NCI-H2081 (cell line): ENCODE measurements around the gene TOP3B.

Experiments
- DNase-seq, 2 experiments: peaks; one replicate each; lab custom pipeline; 2025; lab: John Stamatoyannopoulos, UW

Gene TOP3B

DNA sequence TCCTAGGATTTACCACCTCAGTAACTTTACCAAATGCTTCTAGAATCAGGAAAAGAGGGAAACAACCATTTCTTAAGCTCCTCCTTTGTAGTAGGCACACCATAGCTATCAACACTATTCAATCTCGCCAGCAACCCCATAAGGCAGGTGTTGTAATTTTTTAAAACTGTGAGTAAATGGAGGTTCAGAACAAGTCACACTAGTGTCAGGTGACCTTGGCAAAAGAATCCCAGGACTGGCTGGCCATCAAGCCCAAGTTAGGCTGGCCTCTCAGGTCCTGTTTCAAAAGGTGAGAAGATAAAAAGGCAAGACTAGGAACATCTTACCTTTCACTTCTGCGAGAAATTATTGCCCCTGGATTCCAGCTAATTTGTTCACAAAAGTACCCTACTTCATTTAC lies 713 bp downstream of the TOP3B start:
- no peak for DNase-seq

DNA sequence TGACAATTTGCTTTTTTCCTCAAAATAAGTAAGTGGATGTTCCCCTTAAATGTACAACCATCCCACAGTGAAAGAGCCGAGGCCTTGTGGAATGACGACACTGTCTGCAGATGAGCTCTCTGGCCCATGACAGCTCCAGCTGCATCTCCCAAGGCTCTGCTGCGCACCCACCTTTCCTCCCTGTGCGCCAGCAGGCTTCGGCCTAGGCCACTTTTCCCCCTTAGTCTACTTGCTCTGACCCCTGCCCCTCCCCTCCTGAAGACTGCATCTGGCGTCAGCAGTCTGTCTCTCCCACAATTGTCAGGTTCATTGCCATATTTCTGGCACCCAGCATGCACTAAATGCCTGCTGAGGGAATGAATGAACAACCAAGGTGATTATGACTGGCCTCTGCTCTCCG lies 2.0 kb downstream of the TOP3B start:
- no peak for DNase-seq

- no peak for DNase-seq
These were observed 3.8 kb downstream of the TOP3B start for GRCh38 chr22:21978564-21979386.

DNA sequence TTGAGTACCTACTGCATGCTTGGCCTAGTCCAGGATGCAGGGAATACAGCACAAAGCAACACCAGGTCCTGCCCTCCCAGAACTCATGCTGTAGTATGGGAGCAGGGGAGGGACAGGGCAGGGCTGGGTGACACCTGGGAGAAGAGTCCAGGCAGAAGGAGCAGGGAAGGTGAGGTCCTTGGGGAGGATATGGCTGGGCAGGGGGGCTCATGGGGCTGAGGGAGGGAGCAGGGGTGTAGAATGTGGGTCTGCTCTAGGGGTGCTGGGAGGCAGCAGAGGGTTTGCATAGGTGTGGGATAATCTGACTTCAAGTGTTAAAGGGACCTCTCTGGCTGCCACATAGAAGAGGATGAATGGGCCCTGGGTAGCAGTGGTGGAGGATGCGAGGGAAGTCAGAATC lies 4.8 kb downstream of the TOP3B start:
- DNase-seq = no peak

GRCh38 chr22:21975854-21976345 lies 6.7 kb downstream of the TOP3B start:
- DNase-seq = no peak

DNA sequence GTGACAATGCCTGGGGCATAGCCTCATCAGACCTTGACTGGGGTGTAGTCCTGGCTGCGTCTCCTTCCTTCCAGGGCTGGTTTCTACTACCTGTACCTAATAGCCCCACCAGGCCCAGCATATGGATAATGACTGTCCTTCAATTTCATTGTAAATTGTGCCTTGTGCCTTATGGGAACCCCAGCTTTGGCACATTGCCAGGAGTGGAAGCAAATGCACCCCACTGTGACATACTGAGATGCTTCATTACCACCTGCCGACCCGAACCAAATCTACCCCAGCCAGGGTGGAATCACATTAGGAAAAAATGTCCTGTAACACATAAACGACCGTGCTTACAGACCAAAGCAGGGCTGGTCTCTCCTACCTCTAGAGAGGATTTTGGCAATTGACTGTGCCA lies 7.3 kb downstream of the TOP3B start:
- DNase-seq = peak in 1 of 2 experiments; percentile 6

- no peak for DNase-seq
These were observed 8.4 kb downstream of the TOP3B start for GRCh38 chr22:21974058-21974649.

DNA sequence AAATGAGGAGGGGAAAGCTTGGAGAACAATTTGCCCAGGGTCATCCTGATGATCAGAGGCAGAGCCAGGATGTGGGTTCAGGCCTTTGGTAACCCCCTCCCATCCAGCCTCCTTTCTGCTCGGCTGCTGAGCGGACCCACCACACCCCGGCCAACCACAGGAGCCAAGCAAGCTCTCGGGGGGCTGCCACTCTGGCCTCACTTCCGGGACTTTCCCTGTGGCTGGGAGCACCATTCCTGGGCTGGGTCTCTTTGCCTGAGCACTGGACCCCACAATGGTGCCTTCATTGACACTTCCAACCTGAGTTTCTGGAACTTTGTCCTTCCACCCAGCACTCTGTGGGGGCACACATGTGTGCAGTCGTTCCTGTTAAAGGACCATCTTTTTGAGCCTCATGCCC lies 9.8 kb downstream of the TOP3B start:
- DNase-seq = no peak

DNA sequence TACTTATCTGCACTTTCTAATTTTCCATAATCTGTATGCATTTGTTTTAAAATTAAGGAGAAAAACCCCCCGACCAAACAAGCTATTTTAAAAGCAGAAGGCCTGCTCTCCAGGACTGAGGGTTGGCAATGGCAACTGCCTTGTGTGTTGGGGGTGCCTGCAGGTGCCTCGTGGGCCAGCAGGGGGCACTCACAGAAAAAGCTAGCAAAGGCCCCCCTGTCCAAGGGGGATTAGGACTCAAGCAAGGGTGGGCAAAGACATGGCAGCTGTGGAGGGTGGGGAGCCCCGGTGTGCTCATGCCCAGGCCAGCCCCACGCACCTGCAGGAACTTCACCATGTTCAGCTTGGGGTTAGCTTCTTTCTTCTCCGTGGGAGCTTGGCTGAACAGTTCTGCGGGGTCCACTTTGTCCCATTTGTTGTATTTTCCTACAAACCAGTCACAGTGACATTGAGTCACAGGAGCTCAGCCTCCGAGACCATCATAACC lies 10.3 kb downstream of the TOP3B start:
- DNase-seq = no peak

GRCh38 chr22:21971858-21972275 lies 10.7 kb downstream of the TOP3B start:
- DNase-seq = no peak

GRCh38 chr22:21970800-21971617 lies 11.6 kb downstream of the TOP3B start:
- no peak for DNase-seq

DNA sequence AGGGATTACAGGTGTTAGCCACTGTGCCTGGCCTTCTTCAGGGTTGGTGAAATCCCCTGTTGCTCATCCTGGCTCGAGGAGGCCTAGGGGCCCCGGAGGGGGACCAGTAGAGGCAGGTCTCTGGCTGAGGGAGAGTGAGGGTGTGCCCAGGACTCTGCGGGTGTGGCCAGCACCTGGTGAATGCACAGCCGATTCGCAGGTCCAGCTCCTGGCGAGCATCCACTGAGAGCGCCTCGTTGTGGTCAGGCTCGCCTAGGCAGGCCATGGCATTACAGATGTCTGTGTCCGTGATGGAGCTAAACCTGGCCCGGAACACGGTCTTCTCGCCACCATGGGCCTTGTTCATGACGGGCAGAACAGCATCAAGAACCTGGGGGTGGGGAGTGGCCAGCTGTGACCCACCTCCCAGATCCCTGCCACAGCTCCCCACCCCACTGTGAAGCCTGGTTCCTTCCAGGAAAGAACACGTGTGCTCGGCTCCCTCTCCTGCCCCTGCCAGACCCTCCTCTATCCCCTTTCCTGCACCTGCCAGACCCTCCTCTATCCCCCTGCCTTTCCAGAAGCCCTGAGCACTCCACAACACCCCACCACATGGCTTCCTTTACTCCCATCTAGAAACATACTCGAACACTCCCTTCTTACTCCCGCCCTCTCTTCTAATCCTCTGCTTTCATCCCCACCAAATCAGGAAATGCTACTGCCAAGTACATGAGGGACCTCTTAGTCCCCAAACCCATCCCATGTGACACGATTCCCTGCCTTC lies 12.4 kb downstream of the TOP3B start:
- no peak for DNase-seq

GRCh38 chr22:21968452-21969129 lies 14.0 kb downstream of the TOP3B start:
- DNase-seq = no peak

DNA sequence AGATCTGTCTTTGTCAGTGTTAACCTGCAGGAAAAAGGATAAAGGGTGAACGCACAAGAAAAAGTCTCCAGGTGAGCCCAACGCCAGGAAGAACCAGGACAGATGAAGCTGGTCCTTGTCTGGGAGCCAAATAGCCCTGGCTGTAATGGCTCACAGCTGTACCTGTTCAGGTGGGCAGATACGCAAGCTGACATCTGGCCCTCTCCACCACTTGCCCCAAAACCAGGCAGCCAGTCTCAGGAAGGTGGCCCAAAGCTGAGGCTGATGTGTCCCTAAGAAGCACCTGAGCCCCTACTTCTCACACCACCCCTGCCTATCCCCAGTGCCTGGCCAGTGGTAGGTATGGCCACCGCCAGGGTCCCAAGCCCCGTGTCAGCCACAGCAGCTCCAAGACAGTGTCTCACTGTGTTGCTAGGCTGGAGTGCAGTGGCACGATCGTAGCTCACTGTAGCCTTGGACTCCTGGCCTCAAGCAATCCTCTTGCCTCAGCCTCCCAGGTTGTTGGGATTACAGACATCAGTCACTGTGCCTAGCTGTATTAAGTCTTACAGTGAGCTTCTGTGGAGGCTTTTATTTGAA lies 14.8 kb downstream of the TOP3B start:
- DNase-seq = no peak

GRCh38 chr22:21966643-21967516 lies 15.7 kb downstream of the TOP3B start:
- no peak for DNase-seq

DNA sequence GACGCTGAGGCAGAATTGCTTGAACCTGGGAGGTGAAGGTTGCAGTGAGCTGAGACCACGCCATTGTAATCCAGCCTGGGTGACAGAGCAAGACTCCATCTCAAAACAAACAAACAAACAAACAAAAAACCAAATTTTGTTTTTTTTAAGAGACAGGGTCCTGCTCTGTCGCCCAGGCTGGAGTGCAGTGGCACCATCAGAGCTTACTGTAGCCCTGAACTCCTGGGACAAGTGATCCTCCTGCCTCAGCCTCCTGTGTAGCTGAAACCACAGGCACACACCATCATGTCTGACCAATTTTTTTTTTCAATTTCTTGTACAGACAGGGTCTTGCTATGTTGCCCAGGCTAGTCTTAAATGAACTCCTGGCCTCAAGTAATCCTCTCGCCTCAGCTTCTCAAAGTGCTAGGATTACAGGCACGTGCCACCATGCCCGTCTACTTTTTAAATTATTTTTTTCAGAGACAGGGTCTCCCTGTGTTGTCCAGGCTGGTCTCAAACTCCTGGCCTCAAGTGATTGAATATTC lies 16.8 kb downstream of the TOP3B start:
- no peak for DNase-seq

DNA sequence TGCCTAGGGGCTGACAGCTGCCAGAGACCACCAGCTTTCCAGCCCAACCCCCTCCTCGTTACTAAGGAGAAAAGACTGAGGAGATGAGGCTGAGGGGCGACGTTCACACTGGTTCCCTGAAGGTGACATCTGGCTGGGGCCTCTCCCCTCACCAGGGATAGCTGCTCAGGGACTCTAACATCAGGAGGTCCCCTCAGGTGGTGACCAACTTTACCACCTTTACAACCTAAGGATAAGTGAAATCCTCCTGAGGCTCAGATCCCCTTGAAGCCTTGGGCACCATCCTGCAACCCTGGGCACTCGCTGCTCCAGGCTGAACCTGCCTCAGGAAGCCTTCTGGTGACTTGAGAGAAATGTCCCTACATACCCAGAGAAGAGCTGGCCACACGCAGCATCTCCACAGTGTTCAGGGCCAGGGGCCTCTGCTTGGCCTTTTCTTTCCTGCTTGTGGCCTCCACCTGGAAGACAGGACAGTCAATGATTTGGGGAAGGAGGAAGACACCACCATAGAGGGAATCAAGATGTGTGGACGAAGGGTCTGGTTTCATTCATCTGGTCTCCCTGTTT lies 17.6 kb downstream of the TOP3B start:
- DNase-seq = no peak

DNA sequence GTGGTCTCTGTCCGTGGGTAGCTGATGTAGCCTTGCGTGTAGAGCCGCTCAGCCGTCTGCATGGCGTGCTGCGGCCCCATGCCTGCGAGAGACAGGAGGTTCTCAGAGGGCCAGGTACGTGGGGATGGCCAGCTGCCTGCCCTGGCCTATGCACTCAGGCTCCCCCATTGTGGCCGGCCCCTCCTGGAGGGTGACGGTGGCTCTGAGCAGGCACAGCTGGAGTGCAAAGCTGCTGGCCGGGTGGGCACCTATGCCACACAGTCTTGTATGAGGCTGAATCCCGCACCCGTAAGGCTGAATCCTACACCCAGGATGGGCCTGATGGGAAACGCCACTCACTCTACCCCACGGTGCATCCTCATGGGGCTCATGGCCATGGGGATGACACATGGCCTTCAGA lies 18.4 kb downstream of the TOP3B start:
- no peak for DNase-seq

GRCh38 chr22:21963790-21964211 lies 18.8 kb downstream of the TOP3B start:
- no peak for DNase-seq
